OCI-LY7 (cell line): Measurements from ENCODE around the gene COPS9.

Experiments used
- EZH2phosphoT487 ChIP-seq: fragments of 200-600 bp; sonication (generic); IDR thresholded peaks from 2 replicates; pipeline ENCODE4 v1.6.1; 2018; ENCODE audit warnings: low read depth, borderline replicate concordance, mild to moderate bottlenecking, mixed run types, antibody characterized with exemption, low read length, moderate library complexity, mixed read lengths
- TF ChIP-seq, protein P1 (sequence below): fragments of 200-600 bp; sonication (generic); conservative IDR thresholded peaks from 2 replicates; pipeline ENCODE4 v1.5.1; 2014; ENCODE audit warnings: mild to moderate bottlenecking, antibody characterized with exemption, low read length, moderate library complexity, mixed read lengths

DNA sequence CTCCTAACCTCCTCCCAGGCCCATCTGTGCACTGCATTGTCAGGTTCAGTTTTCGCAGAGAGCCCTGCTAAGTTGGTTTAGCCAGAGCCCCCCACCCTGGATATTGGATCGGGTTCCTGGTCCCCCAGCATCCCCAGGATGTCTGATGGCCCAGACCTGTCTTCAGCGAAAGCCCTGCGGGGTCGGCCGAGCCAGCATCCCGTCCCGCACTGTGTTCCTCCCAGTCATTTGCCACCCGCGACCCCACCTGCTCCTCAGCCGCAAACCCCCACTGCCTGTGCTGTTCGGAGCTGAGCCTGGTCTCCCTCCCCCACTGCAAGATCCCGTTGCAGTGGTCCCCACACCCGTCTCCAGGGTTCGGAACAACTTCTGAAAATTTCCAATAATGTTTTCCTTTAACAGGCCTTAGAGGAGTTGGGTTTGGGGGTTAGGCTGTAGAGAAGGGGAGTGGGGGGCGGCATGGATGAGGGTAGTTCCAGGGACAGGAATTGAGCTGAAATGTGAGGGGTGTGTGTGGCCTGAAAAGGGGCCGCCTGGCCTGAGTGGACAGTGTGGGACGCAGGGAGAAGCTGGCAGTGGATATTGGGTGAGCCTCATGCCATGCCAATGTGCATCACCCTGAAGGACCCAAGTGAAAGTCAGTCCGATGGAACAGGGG is 1.6 kb upstream of the COPS9 start:
- TF ChIP-seq, protein P1, sequence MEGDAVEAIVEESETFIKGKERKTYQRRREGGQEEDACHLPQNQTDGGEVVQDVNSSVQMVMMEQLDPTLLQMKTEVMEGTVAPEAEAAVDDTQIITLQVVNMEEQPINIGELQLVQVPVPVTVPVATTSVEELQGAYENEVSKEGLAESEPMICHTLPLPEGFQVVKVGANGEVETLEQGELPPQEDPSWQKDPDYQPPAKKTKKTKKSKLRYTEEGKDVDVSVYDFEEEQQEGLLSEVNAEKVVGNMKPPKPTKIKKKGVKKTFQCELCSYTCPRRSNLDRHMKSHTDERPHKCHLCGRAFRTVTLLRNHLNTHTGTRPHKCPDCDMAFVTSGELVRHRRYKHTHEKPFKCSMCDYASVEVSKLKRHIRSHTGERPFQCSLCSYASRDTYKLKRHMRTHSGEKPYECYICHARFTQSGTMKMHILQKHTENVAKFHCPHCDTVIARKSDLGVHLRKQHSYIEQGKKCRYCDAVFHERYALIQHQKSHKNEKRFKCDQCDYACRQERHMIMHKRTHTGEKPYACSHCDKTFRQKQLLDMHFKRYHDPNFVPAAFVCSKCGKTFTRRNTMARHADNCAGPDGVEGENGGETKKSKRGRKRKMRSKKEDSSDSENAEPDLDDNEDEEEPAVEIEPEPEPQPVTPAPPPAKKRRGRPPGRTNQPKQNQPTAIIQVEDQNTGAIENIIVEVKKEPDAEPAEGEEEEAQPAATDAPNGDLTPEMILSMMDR, result no peak
- TF ChIP-seq EZH2phosphoT487, result no peak
